HG03460 (cell line): ENCODE results near the gene WDR82.

ENCODE experiments used
- ATAC-seq: cut with Tn5 transposase; IDR thresholded peaks from one replicate; pipeline ENCODE4 v1.9.1; 2021; ENCODE audit not compliant: unreplicated experiment

The WDR82 gene, protein sequence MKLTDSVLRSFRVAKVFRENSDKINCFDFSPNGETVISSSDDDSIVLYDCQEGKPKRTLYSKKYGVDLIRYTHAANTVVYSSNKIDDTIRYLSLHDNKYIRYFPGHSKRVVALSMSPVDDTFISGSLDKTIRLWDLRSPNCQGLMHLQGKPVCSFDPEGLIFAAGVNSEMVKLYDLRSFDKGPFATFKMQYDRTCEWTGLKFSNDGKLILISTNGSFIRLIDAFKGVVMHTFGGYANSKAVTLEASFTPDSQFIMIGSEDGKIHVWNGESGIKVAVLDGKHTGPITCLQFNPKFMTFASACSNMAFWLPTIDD

GRCh38 chr3:52278510-52279069 is at the start of gene WDR82:
Gene WDR82, minus strand, starts transcription at chr3:52278649. Its CDS starts 288 bp downstream, at chr3:52278361.
- ATAC-seq, result peak; percentile 79

DNA sequence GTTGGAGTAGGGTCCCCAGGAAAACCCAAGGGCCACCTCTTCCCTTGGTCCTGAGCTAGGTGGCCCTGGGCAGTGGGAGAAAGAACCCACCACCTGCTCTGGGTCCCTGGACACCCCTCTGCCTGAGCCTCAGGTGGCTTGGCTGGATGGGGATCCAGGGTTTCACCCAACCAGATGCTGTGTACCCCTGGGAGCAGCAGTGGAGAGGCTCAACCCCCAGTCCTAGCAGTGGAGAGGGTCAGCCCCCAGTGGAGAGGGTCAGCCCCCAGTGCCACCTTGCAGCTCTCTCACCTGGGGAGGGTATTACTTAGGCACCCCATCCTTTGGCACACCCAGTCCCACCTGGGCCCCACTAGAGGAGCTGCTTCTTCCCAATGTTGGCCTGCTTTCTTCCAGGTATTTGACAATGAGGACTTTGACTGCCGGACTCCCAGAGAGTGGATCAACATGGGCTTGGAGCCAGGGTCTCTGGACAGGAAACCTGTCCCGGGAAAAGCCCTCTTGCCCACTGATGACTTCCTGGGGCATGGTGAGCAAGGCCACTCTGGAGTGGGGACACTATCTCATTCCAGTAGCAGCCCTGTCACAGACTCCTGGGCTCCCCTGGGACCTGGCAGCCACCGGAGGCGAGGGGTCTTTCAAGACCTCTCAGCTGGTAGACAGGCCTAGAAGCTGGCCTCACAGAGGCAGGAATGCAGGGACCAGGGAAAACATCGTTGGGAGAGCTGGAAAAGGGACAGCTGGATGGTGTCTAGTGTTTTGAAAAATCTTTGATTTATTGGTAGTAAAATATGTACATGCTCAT is 49.2 kb upstream of the WDR82 start:
- ATAC-seq, result no peak

- no peak for ATAC-seq
Observed at GRCh38 chr3:52326976-52327375, 48.5 kb upstream of the WDR82 start.

GRCh38 chr3:52325686-52326085 is 47.2 kb upstream of the WDR82 start:
- no peak for ATAC-seq

DNA sequence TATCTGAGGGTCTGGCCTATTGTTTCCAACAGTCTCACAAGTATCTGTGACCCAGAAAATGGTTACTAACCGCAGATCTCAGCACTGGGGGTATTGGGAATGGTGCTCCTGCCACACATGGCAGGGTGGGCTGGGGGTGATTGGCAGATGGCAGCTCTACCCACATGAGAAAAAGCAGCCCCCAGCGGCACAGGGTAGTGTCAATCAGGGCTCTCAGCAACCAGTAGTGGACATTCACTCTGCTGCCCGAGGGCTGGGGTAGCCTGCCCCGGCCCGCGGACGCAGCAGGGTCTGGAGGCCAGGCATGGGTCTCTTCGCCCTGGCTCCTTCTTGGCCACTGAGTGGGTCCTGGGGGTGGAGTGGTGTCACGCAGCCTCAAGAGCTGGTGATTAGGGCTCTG is 46.2 kb upstream of the WDR82 start:
- no peak for ATAC-seq

DNA sequence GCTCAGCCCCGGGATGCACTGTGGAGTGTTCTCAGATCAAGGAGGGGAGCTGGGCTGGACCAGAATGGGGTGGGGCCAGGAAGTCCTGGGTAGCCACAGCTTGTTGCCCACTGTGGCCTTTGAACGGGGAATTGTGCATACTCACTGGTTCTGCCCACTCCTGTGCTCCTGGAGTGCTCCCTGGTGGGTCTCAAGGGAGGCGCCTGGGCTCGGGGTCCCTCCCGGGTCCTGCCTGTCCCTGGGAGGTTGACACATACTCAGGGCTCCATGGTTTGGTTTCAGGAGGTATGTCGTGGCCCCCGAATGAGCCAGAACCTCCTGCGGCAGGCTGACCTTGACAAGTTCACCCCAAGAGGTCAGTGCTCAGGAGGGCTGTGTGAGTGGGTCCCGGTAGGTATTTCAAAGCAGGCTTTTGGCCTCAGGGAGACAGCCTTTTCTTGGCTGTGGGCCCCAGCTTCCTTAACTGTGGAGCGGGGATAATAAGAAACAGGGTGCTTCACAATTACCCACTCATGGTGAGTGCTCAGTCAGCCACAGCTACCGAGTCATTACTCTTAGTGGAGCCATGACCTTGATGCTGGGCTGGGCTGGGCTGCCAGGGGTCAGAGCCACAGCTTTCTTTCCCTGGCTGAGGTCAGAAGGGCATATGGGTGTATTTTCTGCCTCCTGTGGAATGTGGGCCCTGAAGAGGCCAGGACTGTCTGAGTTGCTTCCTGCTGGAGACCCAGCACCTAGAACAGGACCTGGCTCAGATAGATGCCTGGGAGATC is 45.3 kb upstream of the WDR82 start:
- ATAC-seq, result no peak

GRCh38 chr3:52322466-52322865 is 44.0 kb upstream of the WDR82 start:
- ATAC-seq, result no peak

DNA sequence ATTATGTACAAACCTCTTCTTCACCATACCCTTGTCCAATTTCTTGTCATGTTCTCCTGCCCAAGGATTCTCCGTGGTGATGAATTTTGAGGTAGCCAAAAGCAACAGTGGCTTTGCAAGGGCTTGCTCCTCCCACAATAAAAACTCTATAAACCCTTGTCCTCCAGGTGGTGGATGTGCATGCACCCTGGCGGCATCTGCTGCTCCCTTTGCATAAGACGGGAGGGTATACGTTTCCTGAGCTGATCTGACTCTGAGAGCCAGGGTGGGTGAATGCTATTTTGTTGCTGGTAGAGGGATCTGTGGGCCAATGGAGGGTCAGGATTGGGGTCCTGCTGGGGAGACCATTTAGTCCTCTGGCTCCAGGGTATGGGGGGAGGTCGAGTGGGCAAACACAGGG is 43.0 kb upstream of the WDR82 start:
- no peak for ATAC-seq

DNA sequence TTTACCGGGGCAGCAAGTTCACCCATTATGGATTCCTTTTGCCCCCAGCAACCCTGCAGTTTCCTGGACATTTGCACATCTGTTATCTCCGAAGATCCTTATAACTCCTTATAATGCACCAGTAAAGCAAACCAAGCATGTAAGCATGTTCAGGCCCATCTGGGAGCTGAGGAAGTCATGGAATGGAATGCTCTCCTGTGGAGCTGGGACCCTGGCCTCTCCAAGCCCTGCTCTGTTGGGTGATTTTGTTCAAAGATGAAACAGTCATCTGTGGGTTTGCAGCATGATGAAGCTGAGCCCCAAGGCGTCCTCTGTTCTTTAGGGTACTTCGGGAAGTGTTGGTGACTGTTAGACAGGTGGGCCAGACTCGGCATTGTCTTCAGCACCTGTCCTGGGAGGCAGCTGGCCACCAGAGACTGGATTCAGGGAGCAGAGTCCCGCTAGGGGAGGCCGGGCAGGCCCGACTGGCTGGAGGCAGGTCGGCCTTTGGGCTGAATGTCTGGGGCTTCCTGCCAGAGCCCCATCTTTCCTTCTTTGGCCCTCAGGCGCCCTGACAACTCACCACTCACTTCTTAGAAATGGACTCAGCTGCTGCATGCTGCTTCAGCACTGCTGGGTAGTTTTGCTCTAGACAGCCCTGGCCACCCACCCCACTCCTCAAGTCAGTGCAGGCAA is 41.6 kb upstream of the WDR82 start:
- ATAC-seq, result no peak

DNA sequence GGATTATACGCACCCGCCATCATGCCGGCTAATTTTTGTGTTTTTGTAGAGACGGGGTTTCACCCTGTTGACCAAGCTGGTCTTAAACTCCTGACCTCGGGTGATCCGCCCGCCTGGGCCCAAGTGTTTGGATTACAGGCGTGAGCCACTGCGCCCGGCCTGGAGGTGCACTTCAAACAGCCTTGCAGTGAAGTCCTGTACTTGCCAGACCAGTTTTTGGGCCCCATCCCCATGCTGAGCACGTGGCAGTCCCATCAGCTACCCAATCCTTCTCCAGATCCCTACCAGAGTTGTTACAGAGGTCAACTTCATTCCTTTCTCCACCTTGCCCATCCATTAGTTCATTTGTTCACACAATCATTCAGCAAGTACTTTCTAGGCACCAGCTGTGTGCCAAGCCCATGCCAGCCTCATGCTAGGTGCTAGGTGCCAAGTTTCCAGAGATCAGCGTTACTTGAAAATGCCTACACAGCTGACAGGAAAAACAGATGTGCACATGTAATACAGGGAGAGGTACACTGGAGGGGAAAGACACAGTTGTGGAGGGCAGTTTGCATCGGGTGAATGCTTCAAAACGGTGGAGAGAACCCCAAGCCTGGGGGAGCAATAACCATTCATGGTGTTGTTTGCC is 39.9 kb upstream of the WDR82 start:
- ATAC-seq, result no peak

DNA sequence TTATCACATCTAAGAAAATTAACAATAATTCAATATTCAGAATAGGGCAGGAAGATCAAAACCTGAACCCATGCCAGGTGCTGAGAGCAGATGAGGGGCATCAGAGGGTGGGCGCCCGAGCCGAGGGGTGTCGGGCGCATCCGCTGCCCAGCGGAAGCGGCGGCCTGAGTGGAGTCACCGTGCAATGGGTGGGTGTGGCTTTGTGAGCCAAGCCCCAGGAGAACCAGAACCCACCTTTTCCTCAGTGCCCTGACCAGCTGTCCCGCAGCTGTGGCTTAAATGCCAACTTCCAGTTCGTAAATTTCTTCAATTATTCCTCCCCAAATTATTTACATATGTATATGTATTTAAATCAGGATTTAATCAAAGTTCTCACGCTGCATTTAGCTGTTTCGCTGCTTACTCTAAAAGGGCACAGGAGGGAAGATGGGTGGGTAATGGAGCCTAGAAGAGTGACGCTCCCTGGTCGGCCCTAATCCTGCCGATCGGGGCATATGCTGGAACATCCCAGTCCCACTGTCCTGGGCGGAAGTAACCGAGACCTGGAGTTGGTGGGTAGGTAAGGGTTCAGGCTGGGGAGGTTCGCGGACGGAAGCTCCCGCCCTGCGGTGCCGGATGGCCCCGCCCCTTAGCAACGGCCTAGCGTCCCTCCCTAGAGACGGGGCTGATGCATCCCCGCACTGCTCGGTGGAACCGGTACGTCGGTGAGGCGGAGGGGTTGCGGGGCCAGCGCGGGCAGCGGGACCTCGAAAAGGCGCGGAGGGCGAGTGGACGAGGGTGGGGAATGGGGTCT is 39.0 kb upstream of the WDR82 start:
- no peak for ATAC-seq

DNA sequence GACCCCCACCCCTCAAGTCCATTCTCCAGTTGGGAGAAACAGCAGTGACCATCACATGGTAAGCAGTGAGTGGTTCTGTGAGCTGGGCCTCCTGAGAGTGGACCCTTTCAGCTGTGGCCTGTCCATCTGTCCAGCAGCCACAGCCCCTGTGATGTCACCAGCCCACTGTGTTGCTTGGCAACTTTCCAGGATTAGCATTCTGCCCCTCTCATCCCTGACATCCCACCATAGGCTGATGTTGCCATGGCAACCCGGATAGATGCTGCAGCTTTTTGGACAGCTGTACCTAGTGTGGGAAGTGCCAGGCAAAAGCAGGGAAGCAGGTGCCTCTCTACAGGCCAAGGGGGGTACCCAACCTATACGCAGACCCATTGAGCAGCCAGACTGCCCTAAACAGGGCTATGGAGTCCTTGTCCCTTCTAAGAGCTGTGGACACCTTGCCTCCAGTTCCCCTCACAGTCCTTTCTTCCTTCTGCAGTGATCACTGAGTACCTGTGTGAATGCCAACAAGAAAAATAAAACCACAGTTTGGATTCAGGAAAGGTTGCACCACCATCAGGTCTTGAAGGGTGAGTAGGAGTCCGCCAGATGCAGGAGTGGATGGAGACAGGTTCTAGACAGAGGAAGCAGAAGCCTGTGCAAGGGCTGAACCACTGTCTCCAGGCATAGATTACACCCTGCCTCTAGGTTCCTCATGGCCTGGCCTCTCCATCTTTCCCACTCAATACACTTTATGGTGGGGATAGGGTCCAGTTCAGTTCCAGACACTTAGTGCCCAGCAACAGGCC is 37.7 kb upstream of the WDR82 start, which contains the start of gene DNAH1:
DNAH1 (plus strand) TSS at position 343 of the 788 bp plus-strand sequence. CDS start 6,124 bp downstream, outside the sequence.
- ATAC-seq, result no peak

DNA sequence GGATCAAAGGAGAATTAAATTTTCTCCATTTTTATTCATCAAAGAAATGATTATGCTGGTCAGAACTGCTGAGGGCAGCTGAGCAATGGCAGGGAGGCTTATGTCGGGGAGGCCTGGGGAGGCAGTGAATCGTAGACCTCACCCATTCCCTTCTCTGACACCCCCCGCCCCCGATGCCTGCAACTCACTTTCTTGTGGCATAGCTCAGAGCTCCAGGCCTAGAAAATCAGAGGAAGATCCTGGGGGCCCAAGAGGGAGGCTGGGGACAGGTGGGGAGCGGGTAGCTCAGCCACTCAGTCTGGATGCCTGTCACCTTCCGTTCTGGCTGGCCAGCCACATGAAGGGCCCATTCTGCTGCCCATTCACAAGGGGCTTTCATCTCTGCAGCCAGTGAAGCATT is 36.6 kb upstream of the WDR82 start:
- no peak for ATAC-seq

GRCh38 chr3:52314489-52314888 is 36.0 kb upstream of the WDR82 start:
- no peak for ATAC-seq

GRCh38 chr3:52313774-52314188 is 35.3 kb upstream of the WDR82 start:
- peak; percentile 86 for ATAC-seq

DNA sequence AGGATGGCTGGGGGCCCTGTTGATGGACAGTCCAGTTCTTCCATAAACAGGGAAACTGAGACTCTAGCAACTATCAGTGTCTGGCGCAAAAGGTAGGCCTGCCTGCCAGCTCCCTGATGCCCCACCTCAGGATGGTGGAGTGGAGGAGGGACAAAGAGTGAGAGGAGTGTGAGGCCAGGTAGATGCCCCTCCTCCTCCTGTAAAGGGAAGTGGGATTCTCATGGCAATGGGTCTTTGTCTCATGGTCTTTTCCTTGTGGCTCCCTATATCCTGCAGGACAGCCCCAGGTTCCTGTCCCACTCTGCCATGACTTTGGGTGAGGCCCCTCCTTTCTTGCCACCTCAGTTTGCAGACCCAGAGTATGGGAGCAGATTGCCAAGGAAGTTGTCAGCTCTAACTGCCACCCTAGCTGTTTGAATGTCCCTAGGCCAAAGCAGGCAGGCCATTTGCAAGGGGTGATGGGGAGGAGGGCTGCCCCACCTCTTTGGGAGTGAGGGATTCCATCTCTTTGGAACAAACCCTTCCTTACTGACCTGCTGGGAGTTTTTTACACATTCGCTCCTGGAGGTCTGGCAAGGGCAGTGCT is 34.8 kb upstream of the WDR82 start:
- ATAC-seq, result peak; percentile 18

GRCh38 chr3:52311576-52312119 is 33.2 kb upstream of the WDR82 start:
- no peak for ATAC-seq
